NCI-H2107 treated with DMSO at 0.1 percent for 48 hours (cell line): ENCODE data around the gene NLGN1.

Source experiments
- DNase-seq: peaks from one replicate; lab custom pipeline; 2025; ENCODE audit not compliant: unreplicated experiment; lab: John Stamatoyannopoulos, UW

The NLGN1 gene

GRCh38 chr3:173706630-173707029, 309.1 kb downstream of the NLGN1 start:
- DNase-seq = no peak

DNA sequence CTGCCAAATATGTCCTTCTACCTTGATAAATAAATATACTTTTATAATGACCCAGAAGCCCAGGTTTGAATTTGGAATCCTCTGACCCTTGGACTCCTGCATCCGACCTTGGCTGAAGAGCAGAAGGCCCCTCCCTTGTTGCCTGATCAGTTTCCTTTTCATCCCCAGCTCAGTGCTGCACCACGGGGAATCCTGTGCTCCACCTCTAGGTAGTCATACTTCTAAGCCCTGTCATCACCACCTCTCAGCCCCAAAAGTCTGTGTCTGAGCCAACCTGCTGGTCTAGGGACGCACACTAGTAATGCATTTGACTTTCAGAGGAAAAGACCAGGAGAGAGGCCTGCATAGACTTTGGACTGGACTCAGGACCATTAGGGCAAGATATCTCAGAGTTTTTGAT, 310.6 kb downstream of the NLGN1 start:
- DNase-seq = no peak

- DNase-seq = no peak
These were observed 311.5 kb downstream of the NLGN1 start for GRCh38 chr3:173709026-173709425.

- no peak for DNase-seq
These were observed 314.1 kb downstream of the NLGN1 start for GRCh38 chr3:173711619-173712018.

DNA sequence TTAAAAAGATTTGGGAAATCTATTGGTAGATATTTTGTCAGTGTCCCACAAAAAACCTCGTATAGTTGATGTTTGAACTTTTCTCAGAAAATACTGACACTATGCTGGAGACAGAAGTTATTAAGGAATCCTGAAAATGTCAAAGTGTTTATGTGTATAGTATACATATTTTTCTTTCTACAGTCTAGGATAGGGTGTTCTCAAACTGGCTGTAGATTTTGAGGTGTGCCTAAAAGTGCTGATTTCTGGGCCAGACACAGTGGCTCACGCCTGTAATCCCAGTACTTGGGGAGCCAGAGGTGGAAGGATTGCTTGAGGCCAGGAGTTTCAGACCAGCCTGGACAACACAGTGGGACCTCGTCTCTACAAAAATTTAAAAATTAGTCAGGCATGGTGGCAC, 322.0 kb downstream of the NLGN1 start:
- no peak for DNase-seq

DNA sequence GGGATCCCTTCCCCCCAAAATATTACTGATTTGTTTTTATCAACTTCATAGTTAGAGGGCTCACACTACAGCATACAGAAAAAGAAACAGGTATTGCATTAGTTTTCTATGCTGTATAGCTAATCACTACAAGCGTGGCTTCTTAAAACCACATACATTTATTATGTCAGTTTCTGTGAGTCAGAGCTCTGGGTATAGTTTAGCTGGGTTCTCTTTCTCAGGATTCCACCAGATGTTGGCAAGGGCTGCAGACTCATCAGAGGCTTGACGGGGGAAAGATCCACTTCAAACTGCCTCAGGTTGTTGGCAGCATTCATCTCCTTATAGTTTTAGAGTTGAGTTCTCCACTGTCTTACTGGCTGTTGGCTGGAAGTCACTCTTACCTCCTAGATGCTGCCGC, 328.0 kb downstream of the NLGN1 start:
- DNase-seq = no peak

GRCh38 chr3:173730391-173730790, 332.8 kb downstream of the NLGN1 start:
- no peak for DNase-seq

DNA sequence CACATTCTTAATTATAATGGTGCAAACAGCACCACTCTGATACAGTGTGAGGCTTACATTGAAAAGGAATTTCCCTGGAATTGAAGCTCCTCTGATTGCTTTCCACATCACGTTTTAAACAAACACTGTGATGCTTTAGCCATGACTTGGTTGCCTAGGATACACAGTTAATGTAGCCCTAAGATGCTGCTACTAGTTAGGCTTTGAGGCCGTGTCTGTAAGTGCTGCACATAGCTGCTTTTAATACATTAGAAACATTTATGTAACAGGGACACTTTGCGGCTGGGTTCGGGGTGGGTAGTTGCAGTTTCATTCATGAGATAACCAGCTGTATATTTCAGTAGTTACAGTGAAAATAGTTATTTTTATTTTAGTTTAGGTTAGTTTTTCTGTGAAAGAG, 334.7 kb downstream of the NLGN1 start:
- no peak for DNase-seq

GRCh38 chr3:173733029-173733652, 335.6 kb downstream of the NLGN1 start:
- peak; percentile 46 for DNase-seq

- DNase-seq = no peak
These were observed 336.9 kb downstream of the NLGN1 start for GRCh38 chr3:173734473-173734872.

DNA sequence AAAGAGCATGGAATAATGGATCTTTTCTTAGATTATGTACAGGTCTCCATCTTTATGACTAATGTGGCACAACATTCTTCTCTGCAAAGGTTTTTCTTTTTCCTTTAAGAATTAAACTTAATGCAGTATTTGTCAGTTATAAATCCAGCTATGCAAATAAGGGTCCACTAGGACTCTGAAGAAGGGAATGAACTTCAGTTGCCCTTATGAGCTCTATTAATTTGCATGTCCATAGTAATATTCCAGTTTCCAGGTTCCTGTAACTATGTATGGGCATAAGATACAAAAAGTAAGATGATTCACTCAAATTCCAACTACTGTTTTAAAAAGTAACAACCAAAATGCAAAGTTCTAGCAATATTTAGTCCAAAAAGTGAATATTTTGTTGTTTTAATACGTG, 337.4 kb downstream of the NLGN1 start:
- DNase-seq = no peak

- no peak for DNase-seq
These were observed 338.3 kb downstream of the NLGN1 start for GRCh38 chr3:173735841-173736240.

DNA sequence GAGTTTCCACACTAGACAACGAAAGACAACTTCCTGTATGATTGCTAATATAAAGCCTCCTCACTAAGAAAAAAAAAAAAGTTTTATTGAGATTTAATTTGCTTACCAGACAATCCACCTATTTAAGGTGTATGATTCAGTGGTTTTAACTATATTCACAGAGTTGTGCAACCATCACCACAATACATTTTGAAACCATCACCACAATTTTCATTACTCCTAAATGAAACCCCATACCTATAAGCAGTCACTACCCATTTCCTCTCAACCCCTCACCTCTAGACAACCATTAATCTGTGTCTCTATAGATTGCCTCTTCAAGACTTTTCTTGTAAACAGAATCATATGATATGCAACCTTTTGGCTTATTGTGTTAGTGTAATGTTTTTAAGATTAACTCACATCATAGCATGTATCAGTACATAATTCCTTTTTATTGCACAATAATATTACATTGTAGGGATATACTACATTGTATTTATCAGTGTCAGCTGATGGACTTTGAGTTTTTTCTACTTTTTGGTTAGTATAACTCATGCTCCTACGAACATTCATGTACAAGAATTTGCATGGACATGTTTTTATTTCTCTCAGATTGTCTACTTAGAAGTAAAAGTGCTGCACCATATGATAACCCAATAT, 339.7 kb downstream of the NLGN1 start:
- DNase-seq = no peak

DNA sequence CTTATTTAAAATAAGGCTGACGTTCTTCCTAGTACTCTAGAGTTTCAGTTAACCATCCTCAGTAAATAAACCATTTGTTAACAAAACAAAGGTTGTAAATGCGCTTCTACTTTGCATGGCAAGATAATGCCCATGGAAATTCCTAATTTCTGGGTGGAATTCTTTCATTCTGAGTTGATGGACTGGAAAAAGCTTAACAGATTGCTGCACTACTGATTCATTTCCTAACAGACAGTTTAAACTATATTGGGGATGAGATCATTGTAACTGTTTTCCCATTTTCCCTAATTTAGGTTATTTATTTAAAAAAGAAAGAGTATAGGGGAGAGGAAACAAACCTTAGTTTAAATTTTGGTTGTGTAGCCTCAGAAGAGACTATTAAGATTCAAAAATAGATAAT, 342.2 kb downstream of the NLGN1 start:
- no peak for DNase-seq

DNA sequence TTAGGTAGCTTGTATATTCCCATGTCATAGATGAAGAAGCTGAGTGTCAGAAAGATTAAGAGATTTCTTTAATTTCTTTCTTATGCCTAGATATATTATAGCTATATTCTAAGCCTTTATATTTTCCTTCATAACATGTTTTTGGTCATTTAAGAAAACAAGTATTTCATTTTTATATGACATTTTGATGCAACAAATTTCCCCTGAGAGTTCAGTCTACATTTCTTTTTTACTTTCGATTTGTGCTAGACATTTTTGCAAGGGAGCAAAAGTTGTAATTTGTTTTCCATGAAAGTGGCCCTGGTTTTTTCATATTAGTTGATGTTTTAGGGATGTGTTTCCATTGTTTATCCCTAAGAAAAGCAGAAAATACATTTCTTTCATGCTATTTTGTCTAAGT, 344.9 kb downstream of the NLGN1 start:
- no peak for DNase-seq

DNA sequence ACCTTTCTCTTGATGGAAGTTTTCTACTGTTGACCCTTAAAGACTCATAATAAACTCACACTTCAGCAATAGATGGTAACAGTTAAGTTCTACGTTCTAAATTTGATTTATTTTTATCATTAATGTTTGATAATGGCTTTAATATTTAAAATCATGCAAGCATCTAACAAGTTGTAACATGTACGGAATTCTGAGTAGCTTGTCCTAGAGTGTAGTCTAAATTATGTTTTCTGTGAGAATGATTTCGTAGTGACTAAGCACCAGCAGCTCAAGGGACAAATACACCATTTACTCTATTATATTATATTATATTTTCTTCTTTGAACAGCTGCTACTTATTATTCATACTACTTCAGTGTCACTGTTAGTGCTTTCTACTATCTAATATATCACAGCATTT, 345.6 kb downstream of the NLGN1 start:
- no peak for DNase-seq

- DNase-seq = no peak
These were observed 346.0 kb downstream of the NLGN1 start for GRCh38 chr3:173743516-173743915.

DNA sequence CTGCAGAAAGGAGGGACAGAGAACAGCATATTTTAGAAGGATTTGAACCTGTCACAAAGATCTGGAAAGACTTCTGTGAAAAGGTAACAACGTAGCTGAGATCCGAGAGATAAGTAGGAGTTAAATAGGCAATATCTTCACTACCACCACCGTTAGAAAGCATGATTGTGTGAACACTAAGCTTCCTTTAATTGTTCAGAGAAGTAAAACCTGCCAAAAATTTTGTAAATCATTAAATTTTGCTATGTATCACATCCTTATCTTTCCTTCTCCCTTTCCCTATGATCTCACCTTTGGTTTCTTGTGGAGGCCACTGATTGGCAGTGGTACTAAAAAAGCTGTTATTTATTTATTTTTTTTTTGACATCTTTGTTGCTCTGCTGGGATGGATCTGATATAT, 346.9 kb downstream of the NLGN1 start:
- no peak for DNase-seq

DNA sequence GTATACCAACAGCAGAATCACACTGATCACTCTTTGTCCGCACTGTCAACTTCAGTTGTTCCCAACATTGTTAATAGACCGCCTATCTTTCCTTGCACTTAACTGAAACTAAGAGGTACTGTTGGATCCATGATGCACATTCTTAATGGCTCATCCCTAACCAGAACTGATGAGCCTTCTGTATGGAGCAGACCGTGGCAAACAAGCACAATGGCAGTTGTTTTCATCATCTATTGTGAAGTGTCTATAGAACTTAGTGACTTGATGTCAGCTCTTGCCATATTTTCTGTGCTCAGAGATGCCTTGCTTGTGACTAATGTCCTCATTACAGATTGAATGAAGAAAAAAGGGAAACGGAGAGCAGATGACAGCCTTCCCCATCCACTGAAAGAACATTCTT, 347.4 kb downstream of the NLGN1 start:
- no peak for DNase-seq

DNA sequence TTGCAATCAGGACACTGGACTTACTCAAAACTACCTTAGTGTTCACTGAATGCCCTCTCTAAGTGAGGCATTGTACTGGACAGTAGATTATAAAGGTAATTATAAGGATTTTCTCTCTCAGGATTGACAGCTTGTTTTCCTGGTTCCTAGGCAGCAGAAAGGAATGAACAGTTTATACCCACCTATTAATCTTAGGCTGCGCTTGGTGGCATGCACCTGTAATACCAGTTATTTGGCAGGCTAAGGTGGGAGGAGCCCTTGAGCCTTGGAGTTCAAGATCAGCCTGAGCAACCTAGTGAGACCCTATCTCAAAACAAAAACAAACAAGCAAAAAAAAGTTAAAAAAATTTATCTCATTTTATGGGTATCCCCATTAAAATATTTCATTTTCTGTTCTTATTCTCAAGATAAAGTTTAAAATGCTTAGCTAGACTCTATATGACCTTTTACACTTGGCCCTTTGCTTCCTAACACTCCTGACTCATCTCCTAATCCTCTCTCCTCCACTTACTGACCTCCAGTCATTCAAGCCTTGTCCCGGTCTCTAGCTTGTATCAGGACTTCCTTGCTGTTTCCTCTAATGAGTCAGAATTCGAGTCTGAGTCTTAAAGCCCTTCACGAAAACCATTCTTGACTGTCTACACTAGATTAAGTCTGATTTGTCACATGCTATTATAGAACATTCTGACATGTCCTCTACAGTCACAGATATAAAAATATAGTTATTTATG, 348.6 kb downstream of the NLGN1 start:
- DNase-seq = no peak

- DNase-seq = no peak
These were observed 349.9 kb downstream of the NLGN1 start for GRCh38 chr3:173747427-173747826.

DNA sequence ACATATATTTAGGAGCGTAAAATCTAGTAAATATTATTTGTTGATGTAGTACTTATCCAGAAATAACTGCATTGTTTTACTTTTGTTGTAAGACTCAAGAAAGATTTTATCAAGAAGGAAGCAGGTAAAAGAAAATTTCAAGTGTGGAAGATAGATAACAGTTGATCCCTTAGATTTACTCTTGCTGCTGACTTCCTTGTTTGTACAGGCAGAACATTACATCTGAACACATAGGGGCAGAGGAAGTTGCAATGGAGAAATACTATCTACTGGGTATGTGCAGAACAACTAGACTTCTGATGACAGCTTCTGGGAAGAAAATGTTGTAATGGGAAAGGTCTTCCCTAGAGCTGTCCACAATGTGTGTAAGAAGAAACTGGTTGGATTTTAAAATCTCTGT, 350.6 kb downstream of the NLGN1 start:
- DNase-seq = no peak
